Hepatocyte (in vitro differentiated cells): Measurements from ENCODE around the gene SCRT2.

Experiments
- EZH2 ChIP-seq: fragments of 200-600 bp; sonication (generic); IDR thresholded peaks from 2 replicates; pipeline ENCODE4 v1.6.1; 2016; ENCODE audit warnings: antibody characterized with exemption, mild to moderate bottlenecking, borderline replicate concordance
- TF ChIP-seq, protein P1 (sequence below): fragments of 200-600 bp; sonication (generic); IDR thresholded peaks from 2 replicates; pipeline ENCODE4 v1.5.1; 2016; ENCODE audit warnings: antibody characterized with exemption, mild to moderate bottlenecking; ENCODE audit not compliant: poor library complexity

GRCh38 chr20:668638-669037, 7.0 kb downstream of the SCRT2 start:
- TF ChIP-seq, protein P1, sequence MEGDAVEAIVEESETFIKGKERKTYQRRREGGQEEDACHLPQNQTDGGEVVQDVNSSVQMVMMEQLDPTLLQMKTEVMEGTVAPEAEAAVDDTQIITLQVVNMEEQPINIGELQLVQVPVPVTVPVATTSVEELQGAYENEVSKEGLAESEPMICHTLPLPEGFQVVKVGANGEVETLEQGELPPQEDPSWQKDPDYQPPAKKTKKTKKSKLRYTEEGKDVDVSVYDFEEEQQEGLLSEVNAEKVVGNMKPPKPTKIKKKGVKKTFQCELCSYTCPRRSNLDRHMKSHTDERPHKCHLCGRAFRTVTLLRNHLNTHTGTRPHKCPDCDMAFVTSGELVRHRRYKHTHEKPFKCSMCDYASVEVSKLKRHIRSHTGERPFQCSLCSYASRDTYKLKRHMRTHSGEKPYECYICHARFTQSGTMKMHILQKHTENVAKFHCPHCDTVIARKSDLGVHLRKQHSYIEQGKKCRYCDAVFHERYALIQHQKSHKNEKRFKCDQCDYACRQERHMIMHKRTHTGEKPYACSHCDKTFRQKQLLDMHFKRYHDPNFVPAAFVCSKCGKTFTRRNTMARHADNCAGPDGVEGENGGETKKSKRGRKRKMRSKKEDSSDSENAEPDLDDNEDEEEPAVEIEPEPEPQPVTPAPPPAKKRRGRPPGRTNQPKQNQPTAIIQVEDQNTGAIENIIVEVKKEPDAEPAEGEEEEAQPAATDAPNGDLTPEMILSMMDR: no peak
- no peak for TF ChIP-seq EZH2
